Myocyte (in vitro differentiated cells): ENCODE data around the gene ZNF564. TPM values are rescaled to one million over a fixed set of nuclear protein-coding genes. Genes with fewer than 3 reads are reported as not detected.
"Not testable (repeated sequence)": the region's sequence is repeated elsewhere in the genome, so short reads cannot be mapped to it uniquely, and the experiment has no call there.

ENCODE experiments used
- DNase-seq: peaks from one replicate; pipeline ENCODE4 v3.0.0-alpha.2; 2012; ENCODE audit warnings: low read depth
- polyA plus RNA-seq: library from polyadenylated mRNA; unstranded; fragments of >200 nt; gene quantifications from one replicate; pipeline ENCODE4 v1.2.1, GENCODE V29; 2012; ENCODE audit warnings: missing spikeins
- total RNA-seq: library from RNA; depleted of rRNA; stranded (reverse); fragments of >200 nt; gene quantifications from 2 replicates; pipeline ENCODE4 v1.2.3, GENCODE V29; 2014

ZNF564 gene
- total RNA-seq: 5.8 and 6.0 TPM in 2 replicates
- polyA plus RNA-seq: 2.5 TPM

DNA sequence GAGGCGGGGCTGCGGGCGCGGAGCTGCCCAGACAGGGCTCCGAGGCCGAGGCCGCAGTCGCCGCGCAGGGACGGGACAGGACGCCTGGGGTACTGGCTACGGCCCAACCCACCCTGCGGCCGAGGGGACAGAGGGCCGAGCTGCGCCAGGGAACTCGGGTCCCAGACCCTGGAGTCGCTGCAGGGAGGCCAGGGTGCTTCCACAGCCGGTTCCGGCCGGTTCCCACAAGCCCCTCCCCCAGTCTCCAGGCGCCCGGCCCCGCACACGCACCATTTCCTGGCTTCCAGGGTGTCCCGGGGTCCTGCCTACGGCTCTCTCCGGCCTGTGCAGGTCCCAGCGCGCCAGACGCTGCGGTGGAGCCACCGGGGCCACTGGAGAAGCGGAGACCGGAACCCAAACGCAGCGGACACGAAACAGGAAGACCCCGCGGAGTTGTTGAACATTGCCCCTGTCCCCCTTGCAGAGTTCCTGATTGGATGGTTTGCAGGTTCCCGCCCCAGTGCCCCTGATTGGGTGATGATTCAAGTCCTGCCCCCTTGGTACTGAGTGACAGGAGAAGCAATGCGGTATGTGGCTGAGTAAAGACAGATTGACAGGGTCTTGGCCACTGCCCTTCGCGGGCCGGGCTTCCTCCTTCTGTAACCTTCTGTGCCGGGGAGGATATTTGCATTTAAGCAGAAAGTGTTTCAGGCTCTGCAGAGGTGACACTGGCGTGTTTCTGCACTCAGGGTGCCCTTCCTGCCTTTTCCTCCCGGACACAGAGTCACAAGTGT is at the start of gene ZNF564:
ZNF564 (minus strand) TSS at position 423 of the 773 bp plus-strand sequence; CDS start at position 273, 150 bp downstream.
- peak; percentile 99 for DNase-seq

DNA sequence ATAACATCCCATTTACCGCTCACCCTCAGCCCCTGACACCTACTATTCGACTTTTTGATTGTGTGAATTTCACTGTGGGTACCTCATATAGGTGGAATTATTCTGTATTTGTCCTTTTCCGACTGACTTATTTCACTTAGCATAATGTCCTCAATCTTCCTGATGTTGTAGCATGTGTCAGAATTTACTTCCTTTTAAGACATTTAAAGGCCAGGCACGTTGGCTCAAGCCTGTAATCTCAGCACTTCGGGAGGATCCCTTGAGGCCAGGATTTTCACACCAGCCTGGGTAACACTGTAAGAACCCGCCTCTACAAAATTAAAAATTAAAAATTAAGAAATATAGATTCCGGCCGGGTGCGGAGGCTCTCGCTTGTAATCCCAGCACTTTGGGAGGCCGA is 46.3 kb upstream of the ZNF564 start:
- no peak for DNase-seq

DNA sequence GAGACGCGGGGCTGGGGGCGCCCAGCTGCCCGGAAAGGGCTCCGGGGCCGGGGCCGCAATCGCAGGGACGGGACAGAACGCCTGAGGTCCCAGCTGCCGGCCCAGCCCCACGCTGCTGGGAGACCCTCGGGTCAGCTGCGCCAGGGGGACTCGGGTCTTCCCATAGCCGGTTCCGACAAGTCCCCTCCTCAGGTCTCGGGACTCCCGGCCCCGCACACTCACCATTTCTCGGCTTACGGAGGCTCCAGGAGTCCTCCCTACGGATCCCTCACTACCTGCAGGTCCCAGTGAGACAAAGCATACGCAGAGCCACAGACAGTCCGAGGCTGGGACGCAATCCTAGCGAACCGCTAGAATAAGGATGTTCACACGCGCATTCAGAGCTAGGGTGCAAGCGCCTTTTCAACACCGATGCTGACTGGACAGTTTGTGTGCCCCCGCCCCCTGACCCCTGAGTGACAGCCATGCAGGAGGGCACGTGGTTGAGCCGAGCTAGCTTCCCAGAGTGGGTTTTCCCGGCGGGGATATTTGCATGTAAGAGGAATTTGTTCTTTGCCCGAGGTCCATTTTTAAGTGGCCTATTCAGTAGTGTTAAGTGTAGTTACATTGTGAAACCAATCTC is 45.8 kb upstream of the ZNF564 start:
- DNase-seq: no peak

DNA sequence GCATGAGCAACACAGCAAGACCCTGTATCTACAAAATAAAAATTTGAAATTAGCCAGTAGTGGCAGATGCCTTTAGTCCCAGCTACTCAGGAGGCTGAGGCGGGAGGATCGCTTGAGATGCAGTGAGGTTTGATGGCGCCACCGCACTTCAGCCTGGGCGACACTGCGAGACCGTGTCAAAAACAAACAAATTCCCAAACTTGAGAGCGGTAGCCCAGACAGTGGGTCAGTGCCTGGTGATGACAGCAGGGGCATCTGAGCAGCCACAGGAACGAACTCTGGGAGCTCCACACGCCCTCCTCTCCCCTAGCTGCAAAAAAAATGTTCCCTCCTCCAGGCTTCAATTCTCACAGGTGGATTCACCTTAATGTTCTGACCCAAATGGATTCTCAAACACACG is 45.2 kb upstream of the ZNF564 start:
- no peak for DNase-seq

- DNase-seq: no peak
These were observed 29.8 kb upstream of the ZNF564 start for GRCh38 chr19:12581100-12581499.

- DNase-seq: no peak
These were observed 29.0 kb upstream of the ZNF564 start for GRCh38 chr19:12580180-12580694.

GRCh38 chr19:12578641-12579040 is 27.4 kb upstream of the ZNF564 start:
- no peak for DNase-seq

DNA sequence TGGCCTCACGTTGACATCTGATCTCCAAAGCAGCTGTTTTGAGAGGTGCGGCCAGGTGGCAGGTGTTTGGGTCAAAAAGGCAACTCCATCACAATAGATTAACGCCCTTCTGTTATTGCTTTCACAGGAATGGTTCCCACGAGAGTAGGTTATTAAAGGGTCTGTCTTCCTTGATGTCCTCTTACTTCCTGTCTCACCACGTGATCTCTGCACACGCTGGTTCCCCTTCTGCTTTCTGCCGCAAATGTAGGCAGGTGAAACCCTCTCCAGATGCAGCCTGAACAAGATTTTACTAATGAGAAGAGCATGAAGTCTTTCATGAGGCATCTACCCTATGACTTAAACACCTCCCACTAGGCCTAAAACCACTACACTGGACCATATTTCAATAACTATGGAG is 22.8 kb upstream of the ZNF564 start:
- no peak for DNase-seq

- DNase-seq: no peak
These were observed 16.7 kb upstream of the ZNF564 start for GRCh38 chr19:12567951-12568350.

- not testable (repeated sequence) for DNase-seq
These were observed 15.1 kb upstream of the ZNF564 start for GRCh38 chr19:12566380-12566779.

GRCh38 chr19:12564016-12564664 is 12.9 kb upstream of the ZNF564 start:
- peak; percentile 92 for DNase-seq

DNA sequence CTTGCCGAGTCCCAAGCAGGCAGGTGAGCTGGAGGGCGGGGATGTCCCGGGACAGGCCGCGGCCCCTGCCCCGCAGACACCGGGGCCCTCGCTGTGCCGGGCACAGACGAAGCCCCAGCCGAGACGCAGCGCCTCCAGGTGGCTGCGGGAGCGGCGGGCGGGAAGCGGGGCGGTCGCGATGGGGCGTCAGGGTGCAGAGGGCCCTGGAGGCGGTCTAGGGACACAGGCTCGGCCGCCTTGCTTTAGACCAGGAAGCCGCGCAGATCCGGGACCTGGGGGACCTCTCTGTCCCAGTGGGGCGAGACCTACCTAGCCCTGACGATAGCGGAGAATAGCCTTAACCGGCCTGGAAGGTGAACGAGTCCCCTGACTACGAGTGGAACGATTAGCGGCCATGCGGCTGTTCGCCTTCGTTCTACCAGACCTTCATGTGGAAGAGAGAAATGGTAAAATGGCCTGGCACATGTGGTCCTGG is 4.2 kb upstream of the ZNF564 start:
- no peak for DNase-seq

GRCh38 chr19:12546903-12547302 is 4.4 kb downstream of the ZNF564 start:
- DNase-seq: no peak

- no peak for DNase-seq
These were observed 5.2 kb downstream of the ZNF564 start for GRCh38 chr19:12546068-12546467.

GRCh38 chr19:12545267-12545666 is 6.0 kb downstream of the ZNF564 start:
- DNase-seq: no peak

DNA sequence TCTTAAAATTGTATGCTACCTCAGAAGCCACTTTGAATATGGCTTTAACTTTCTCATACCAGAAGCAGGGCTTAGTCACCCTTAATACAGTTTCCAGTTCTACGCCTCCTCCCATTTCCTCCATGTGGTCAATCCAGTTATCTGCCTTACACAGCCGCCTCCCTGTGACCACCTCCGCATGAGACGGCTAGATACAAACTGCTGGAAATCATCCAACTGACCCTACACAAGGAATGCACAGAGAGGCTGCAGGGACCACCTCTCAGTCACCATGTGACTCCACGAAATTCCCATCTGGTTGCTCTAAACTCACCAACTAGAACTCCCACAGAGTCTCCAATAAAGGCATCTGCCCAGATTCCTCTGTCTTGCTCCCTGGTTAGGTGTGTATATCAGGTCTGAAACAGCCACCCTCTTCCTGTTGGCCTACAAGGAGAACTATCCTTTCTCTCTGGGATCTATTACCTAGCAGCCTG is 6.8 kb downstream of the ZNF564 start:
- no peak for DNase-seq

DNA sequence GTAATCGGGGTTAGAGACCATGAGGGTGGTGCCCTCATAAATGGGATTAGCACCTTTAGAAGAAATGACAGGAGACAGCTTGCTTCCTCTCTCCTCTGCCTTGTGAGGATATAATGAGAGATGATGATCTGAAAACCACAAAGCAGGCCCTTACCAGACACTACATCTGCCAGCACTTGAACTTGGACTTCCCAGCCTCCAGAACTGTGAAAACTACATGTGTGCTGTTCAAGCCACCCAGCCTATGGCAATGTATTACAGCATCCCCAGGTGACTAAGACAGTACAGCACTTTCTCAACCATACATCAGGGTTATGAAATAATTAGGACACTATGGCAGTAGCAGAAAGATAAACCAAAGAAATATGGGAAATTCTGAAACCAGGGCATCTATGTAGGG is 7.4 kb downstream of the ZNF564 start:
- DNase-seq: no peak

DNA sequence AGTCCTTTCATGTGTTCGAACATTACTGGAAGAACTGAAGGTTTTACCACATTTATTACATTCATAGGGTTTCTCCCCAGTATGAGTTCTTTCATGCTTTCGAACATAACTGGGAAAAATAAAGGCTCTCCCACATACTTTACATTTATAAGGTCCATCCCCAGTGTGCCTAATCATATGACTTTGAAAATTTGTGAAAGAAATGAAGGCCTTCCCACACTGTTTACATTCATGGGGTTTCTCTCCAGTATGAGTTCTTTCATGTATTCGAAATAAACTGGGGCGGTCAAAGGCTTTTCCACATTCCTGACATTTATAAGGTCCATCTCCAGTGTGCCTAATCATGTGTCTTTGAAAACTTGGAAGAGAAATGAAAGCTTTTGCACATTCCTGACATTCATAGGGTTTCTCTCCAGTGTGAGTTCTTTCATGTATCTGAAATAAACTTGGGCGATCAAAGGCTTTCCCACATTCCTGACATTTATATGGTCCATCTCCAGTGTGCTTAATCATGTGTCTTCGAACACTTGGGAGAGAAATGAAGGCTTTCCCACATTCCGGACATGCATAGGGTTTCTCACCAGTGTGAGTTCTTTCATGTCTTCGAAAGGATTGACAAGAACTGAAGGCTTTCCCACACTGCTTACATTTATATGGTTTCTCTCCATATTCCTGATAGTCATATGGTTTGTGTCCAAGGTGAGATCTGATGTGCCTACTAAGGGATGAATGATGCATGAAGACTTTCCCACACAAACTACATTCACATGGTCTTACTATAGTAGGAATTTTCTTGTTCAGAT is 24.0 kb downstream of the ZNF564 start:
- peak; percentile 36 for DNase-seq

DNA sequence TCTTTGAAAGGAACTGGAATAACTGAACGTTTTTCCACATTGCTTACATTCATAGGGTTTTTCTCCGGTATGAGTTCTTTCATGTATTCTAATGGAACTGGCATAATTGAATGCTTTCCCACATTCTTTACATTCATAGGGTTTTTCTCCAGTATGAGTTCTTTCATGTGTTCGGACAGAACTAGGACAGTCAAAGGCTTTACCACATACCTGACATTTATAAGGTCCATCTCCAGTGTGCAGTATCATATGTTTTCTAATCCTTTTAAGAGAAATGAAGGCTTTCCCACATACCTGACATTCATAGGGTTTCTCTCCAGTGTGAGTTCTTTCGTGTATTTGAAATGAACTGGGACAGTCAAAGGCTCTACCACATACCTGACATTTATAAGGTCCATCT is 24.7 kb downstream of the ZNF564 start:
- no peak for DNase-seq

DNA sequence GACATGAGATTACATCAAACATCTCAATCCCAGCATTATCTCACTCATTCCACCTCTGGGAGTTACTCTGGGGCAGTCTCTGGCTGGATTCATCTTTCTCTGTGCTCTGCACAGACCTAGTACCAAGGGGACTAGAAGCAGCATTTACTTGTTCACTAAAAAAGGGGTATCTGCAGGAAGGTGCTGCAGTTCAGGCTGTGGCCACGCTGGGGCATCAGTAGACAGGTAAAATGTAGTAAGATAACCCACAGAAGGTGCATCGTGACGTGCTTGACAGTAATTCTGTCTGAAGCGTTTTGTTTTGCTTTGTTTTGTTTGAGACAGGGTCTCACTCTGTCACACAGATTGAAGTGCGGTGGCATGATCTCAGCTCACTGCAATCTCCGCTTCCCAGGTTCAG is 29.3 kb downstream of the ZNF564 start:
- no peak for DNase-seq

GRCh38 chr19:12513531-12514061 is 37.7 kb downstream of the ZNF564 start:
- no peak for DNase-seq
